Measurements from ENCODE around the gene DR1.
"Not testable (repeated sequence)": the region's sequence is repeated elsewhere in the genome, so short reads cannot be mapped to it uniquely, and the experiment has no call there.

DR1 gene

GRCh38 chr1:93344484-93344883, 1.2 kb upstream of the DR1 start:
- no peak for DNase-seq

- DNase-seq = no peak
Observed at GRCh38 chr1:93344886-93345632, 648 bp upstream of the DR1 start.

- DNase-seq = no peak
Observed at GRCh38 chr1:93346421-93346993, 800 bp downstream of the DR1 start.

GRCh38 chr1:93347334-93347899, 1.7 kb downstream of the DR1 start:
- DNase-seq = no peak

GRCh38 chr1:93348104-93348728, 2.5 kb downstream of the DR1 start:
- no peak for DNase-seq

- DNase-seq = no peak
Observed at GRCh38 chr1:93349231-93350135, 3.8 kb downstream of the DR1 start.

- DNase-seq = no peak
Observed at GRCh38 chr1:93350322-93350721, 4.6 kb downstream of the DR1 start.

GRCh38 chr1:93350875-93351274, 5.2 kb downstream of the DR1 start:
- no peak for DNase-seq

GRCh38 chr1:93351346-93351745, 5.6 kb downstream of the DR1 start:
- DNase-seq = not testable (repeated sequence)

GRCh38 chr1:93352376-93352775, 6.7 kb downstream of the DR1 start:
- DNase-seq = no peak

GRCh38 chr1:93353286-93353685, 7.6 kb downstream of the DR1 start:
- DNase-seq = no peak

GRCh38 chr1:93354749-93355148, 9.0 kb downstream of the DR1 start:
- DNase-seq = no peak

- no peak for DNase-seq
Observed at GRCh38 chr1:93357242-93357641, 11.5 kb downstream of the DR1 start.

GRCh38 chr1:93358293-93358692, 12.6 kb downstream of the DR1 start:
- DNase-seq = no peak

GRCh38 chr1:93360111-93360510, 14.4 kb downstream of the DR1 start:
- DNase-seq = no peak

- no peak for DNase-seq
Observed at GRCh38 chr1:93362237-93362636, 16.5 kb downstream of the DR1 start.

- DNase-seq = no peak
Observed at GRCh38 chr1:93365813-93366212, 20.1 kb downstream of the DR1 start.

- no peak for DNase-seq
Observed at GRCh38 chr1:93369734-93370133, 24.0 kb downstream of the DR1 start.

- DNase-seq = no peak
Observed at GRCh38 chr1:93374334-93375106, 28.8 kb downstream of the DR1 start.

GRCh38 chr1:93384656-93385055, 38.9 kb downstream of the DR1 start:
- DNase-seq = no peak

GRCh38 chr1:93386268-93386667, 40.6 kb downstream of the DR1 start:
- DNase-seq = not testable (repeated sequence)

GRCh38 chr1:93394514-93394913, 48.8 kb downstream of the DR1 start:
- no peak for DNase-seq
